ENCODE data around the gene IL34.

GRCh38 chr16:70681382-70682238 lies 35.3 kb downstream of the IL34 start:
- TF ChIP-seq YY1 (IDR thresholded peaks at IDR 0.05; ENCODE audit: low read depth): no peak
- TF ChIP-seq CTCF (IDR thresholded peaks at IDR 0.05): no peak
- TF ChIP-seq MAX (IDR thresholded peaks at IDR 0.05; ENCODE audit: low read depth): no peak

All from SK-N-SH (cell line).